ENCODE data around the gene HMCN1.

HMCN1 gene

DNA sequence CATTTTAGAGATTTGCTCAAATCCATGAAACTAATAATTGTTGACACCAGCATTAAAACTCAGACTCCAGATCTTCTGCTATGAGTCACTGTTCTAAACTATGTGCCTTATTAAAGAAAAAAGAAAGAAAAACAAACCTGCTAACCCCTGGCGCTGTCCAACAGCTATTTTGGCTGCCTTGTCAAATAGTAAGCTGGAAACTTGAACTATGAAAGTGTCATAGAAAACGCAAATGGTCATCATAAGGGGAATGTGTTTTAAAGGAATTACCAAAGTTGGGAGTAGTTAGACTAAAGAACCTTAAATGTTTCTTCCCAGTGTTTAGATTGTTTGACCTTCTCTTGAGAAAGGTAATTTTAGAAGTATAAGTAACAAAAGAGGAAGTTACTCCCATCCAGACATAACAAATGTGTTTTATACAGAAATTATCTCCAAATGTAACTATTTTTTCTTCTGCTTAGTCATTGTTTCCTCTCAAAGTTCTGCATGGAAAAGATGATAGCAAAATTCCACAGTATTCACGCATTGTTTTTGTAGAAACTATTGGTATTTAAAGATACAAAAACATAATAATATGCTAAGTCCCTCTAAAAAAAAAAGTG lies 368.5 kb downstream of the HMCN1 start:
- CTCF ChIA-PET: no interaction called here
- DNase-seq (ENCODE audit: low read depth, low spot score): peak; percentile 64
- POLR2A ChIA-PET: no interaction called here

DNA sequence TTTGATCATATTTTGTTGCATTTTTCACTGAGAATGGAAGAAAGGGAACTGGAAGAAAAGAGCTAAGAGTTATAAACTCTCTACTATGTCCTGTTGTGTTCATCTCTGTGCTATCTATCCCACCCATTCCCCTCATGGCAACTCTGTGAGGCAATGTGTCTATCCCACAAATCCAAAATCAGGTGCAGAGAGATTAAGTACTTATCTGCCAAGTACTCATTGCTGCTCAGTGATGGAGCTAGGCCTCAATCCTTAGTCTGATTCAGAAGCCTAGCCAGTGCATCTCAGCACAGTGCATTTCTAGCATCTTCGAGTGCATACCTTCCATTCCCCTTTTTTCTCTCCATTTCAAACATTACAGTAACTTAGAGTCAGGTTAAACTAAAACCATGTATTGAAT lies 370.3 kb downstream of the HMCN1 start:
- TF ChIP-seq, protein P1, sequence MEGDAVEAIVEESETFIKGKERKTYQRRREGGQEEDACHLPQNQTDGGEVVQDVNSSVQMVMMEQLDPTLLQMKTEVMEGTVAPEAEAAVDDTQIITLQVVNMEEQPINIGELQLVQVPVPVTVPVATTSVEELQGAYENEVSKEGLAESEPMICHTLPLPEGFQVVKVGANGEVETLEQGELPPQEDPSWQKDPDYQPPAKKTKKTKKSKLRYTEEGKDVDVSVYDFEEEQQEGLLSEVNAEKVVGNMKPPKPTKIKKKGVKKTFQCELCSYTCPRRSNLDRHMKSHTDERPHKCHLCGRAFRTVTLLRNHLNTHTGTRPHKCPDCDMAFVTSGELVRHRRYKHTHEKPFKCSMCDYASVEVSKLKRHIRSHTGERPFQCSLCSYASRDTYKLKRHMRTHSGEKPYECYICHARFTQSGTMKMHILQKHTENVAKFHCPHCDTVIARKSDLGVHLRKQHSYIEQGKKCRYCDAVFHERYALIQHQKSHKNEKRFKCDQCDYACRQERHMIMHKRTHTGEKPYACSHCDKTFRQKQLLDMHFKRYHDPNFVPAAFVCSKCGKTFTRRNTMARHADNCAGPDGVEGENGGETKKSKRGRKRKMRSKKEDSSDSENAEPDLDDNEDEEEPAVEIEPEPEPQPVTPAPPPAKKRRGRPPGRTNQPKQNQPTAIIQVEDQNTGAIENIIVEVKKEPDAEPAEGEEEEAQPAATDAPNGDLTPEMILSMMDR (IDR thresholded peaks at IDR 0.05; ENCODE audit: insufficient read depth, low read length, missing control alignments): no peak
- DNase-seq (ENCODE audit: low read depth, low spot score): no peak
- CTCF ChIA-PET: no interaction called here
- POLR2A ChIA-PET: no interaction called here
- H3K4me3 ChIP-seq (ENCODE audit: low read depth, low read length): no peak overlapping the region

More for the DNA sequence above, 368.5 kb downstream of the HMCN1 start:
- TF ChIP-seq, protein P1 (IDR thresholded peaks at IDR 0.05; ENCODE audit: insufficient read depth, low read length, missing control alignments): no peak
- no peak overlapping the region for H3K4me3 ChIP-seq (ENCODE audit: low read depth, low read length)

DNA sequence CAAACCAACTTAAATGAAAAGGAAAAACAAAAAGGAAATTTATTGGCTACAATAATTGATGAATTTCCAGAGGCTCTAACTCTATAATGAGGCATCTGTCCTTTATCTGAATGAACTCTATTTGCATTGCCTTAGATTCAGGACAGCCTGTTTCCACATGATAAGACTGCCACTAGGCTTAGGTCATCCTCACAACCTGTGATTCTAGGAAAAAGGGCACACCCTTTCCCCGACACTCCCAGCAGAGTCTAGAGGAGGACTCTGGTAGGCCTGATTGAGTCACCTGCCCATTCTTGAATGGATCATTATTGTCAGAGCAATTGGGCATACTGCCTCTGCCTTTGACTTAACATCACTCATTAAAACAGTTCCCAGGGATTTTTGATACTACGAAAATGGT lies 378.1 kb downstream of the HMCN1 start:
- TF ChIP-seq, protein P1 (IDR thresholded peaks at IDR 0.05; ENCODE audit: insufficient read depth, low read length, missing control alignments): no peak
- POLR2A ChIA-PET: no interaction called here

DNA sequence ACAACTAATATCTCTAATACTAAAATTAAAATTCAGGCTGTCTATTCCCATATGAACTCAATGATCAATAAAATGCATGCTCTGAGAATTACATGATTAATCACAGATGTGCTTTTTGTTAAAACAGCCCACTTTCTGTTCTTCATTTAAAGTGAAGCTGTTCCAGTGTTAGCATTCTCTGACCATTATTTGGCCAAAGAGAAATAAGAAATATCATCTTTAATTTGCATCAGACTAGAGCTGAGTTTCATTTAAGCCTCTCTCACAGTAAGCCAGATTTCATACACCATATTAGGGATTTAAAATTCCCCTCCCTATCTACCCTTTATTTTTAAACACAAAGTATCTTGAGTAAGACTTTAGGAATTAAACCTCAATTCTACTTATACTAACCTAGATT lies 379.3 kb downstream of the HMCN1 start:
- ChIA-PET CTCF (interaction anchor here (0.7 kb wide), 1 partner anchor 394 kb away, joined by 3 read pairs; no protein-coding TSS in a partner anchor), POLR2A (no interaction called here)
- TF ChIP-seq, protein P1 (IDR thresholded peaks at IDR 0.05; ENCODE audit: insufficient read depth, low read length, missing control alignments): no peak
- DNase-seq (ENCODE audit: low read depth, low spot score): no peak
- H3K4me3 ChIP-seq (ENCODE audit: low read depth, low read length): no peak overlapping the region

More for the DNA sequence above, 378.1 kb downstream of the HMCN1 start:
- no peak for DNase-seq (ENCODE audit: low read depth, low spot score)
- CTCF ChIA-PET: interaction anchor here (1.2 kb wide), 1 partner anchor 23 kb away, joined by 3 read pairs; no protein-coding TSS in a partner anchor
- H3K4me3 ChIP-seq (ENCODE audit: low read depth, low read length): no peak overlapping the region

DNA sequence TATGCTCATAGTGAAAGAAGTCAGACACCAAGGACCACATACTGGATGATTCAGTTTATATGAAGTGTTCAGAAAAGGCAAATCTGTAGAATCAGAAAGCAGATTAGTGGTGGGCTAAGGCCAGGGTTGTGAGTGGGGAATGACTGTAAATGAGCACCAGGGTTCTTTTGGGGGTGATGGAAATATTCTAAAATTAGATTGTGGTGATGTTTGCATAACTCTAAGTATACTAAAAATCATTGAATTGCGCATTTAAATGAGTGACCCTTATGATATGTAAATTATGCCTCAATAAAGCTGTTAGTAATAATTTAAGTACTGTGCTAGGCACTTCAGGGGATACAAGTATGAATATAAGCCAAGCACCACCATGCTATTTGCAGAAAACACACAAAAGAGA lies 384.5 kb downstream of the HMCN1 start:
- DNase-seq (ENCODE audit: low read depth, low spot score): no peak
- ChIA-PET POLR2A (no interaction called here), CTCF (interaction anchor here (0.9 kb wide), 1 partner anchor 10 kb away, joined by 3 read pairs; no protein-coding TSS in a partner anchor)
- no peak overlapping the region for H3K4me3 ChIP-seq (ENCODE audit: low read depth, low read length)
- TF ChIP-seq, protein P1 (IDR thresholded peaks at IDR 0.05; ENCODE audit: insufficient read depth, low read length, missing control alignments): no peak

DNA sequence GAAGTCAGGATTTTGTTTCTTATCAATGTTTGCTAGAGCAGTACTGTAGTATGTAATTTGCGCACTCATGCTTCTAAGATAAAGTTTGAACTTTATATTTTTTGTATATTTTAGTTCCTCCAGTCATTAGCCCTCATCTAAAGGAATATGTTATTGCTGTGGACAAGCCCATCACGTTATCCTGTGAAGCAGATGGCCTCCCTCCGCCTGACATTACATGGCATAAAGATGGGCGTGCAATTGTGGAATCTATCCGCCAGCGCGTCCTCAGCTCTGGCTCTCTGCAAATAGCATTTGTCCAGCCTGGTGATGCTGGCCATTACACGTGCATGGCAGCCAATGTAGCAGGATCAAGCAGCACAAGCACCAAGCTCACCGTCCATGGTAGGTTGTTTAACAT lies 388.6 kb downstream of the HMCN1 start:
- POLR2A ChIA-PET: no interaction called here
- TF ChIP-seq, protein P1 (IDR thresholded peaks at IDR 0.05; ENCODE audit: insufficient read depth, low read length, missing control alignments): no peak
- no peak overlapping the region for H3K4me3 ChIP-seq (ENCODE audit: low read depth, low read length)
- CTCF ChIA-PET: no interaction called here
- no peak for DNase-seq (ENCODE audit: low read depth, low spot score)
